HEK293 (cell line): ENCODE results near the gene TEX36.

ENCODE experiments used
- CTCF ChIA-PET: fragments of 350-600 bp; formaldehyde crosslinking; extraction: SDS; loops from one replicate; lab custom pipeline; 2021; ENCODE audit warnings: antibody characterized with exemption; lab: Yijun Ruan, JAX
- POLR2A ChIA-PET: fragments of 300-600 bp; formaldehyde crosslinking; extraction: SDS; loops from one replicate; lab custom pipeline; 2020; ENCODE audit warnings: antibody characterized with exemption, inconsistent platforms; lab: Yijun Ruan, JAX
- H3K27ac ChIP-seq: fragments of 200-500 bp; sonication (Bioruptor generic); 2 replicates; pipeline ENCODE4 v1.5.1; 2014; ENCODE audit warnings: low read depth, low read length, control low read depth, inconsistent platforms; ENCODE audit errors: extremely low read depth
- H3K36me3 ChIP-seq, 2 experiments: fragments of 200-500 bp in 1 of 2; sonication (Bioruptor generic) in 1 of 2; 1 replicate in 1 of 2; 2 replicates in 1 of 2; pipeline ENCODE4 v1.5.1; 2014 to 2017; ENCODE audit warnings: inconsistent platforms in 2 of 2, low read length in 2 of 2; ENCODE audit not compliant: control insufficient read depth in 2 of 2, insufficient read depth in 1 of 2
- H3K4me1 ChIP-seq: fragments of 200-500 bp; sonication (Bioruptor generic); 2 replicates; pipeline ENCODE4 v1.5.1; 2014; ENCODE audit warnings: mild to moderate bottlenecking, low read length, inconsistent platforms; ENCODE audit not compliant: control insufficient read depth, insufficient read depth
- H3K4me3 ChIP-seq: 2 replicates; pipeline ENCODE4 v1.5.1; 2011; ENCODE audit warnings: low read depth, mild to moderate bottlenecking, control low read depth, low read length, moderate library complexity
- H3K9me3 ChIP-seq: fragments of 200-500 bp; sonication (Bioruptor generic); 2 replicates; pipeline ENCODE4 v1.5.1; 2014; ENCODE audit warnings: low read depth, low read length, inconsistent platforms; ENCODE audit not compliant: control insufficient read depth, insufficient read depth
- BCL11B ChIP-seq: fragments of 450-650 bp; formaldehyde crosslinking; IDR thresholded peaks from 2 replicates; pipeline ENCODE4 v1.5.1; 2016; ENCODE audit warnings: low read depth, missing biosample characterization, missing genetic modification characterization
- FEZF1 ChIP-seq: fragments of 450-650 bp; formaldehyde crosslinking; IDR thresholded peaks from 2 replicates; pipeline ENCODE4 v1.5.1; 2016; ENCODE audit warnings: missing biosample characterization, missing genetic modification characterization
- HOXC10 ChIP-seq: sonication (generic); formaldehyde crosslinking; IDR thresholded peaks from 2 replicates; pipeline ENCODE4 v1.8.1; 2023; ENCODE audit warnings: mild to moderate bottlenecking, missing genetic modification reagents
- IKZF3 ChIP-seq: fragments of 450-650 bp; IDR thresholded peaks from 2 replicates; pipeline ENCODE4 v1.5.0; 2018; ENCODE audit warnings: missing biosample characterization, mild to moderate bottlenecking, missing genetic modification characterization, moderate library complexity
- KLF1 ChIP-seq: fragments of 450-650 bp; formaldehyde crosslinking; IDR thresholded peaks from 2 replicates; pipeline ENCODE4 v1.5.1; 2016; ENCODE audit warnings: missing biosample characterization, missing genetic modification characterization
- KLF7 ChIP-seq: fragments of 450-650 bp; formaldehyde crosslinking; IDR thresholded peaks from 2 replicates; pipeline ENCODE4 v1.5.1; 2016; ENCODE audit warnings: missing biosample characterization, missing genetic modification characterization, borderline replicate concordance
- MYNN ChIP-seq: fragments of 450-650 bp; formaldehyde crosslinking; IDR thresholded peaks from 2 replicates; pipeline ENCODE4 v1.5.1; 2016; ENCODE audit warnings: missing biosample characterization, missing genetic modification characterization, borderline replicate concordance
- MZF1 ChIP-seq: fragments of 450-650 bp; formaldehyde crosslinking; IDR thresholded peaks from 2 replicates; pipeline ENCODE4 v1.5.1; 2017; ENCODE audit warnings: missing biosample characterization, missing genetic modification characterization, borderline replicate concordance
- OVOL3 ChIP-seq: fragments of 450-650 bp; formaldehyde crosslinking; IDR thresholded peaks from 2 replicates; pipeline ENCODE4 v1.5.1; 2016; ENCODE audit warnings: missing biosample characterization, missing genetic modification characterization
- PRDM6 ChIP-seq: fragments of 450-650 bp; formaldehyde crosslinking; IDR thresholded peaks from 2 replicates; pipeline ENCODE4 v1.5.1; 2017; ENCODE audit warnings: missing biosample characterization, missing genetic modification characterization
- TRIM28 ChIP-seq: IDR thresholded peaks from 2 replicates; pipeline ENCODE4 v1.6.1; 2011; ENCODE audit warnings: low read length, control low read depth, borderline replicate concordance
- WT1 ChIP-seq: fragments of 450-650 bp; formaldehyde crosslinking; IDR thresholded peaks from 2 replicates; pipeline ENCODE4 v1.5.1; 2016; ENCODE audit warnings: missing biosample characterization, missing genetic modification characterization
- ZBTB44 ChIP-seq: fragments of 450-650 bp; IDR thresholded peaks from 2 replicates; pipeline ENCODE4 v1.5.1; 2018; ENCODE audit warnings: missing biosample characterization, mild to moderate bottlenecking, missing genetic modification characterization
- ZBTB48 ChIP-seq: fragments of 450-650 bp; formaldehyde crosslinking; IDR thresholded peaks from 2 replicates; pipeline ENCODE4 v1.5.1; 2016; ENCODE audit warnings: missing biosample characterization, missing genetic modification characterization
- ZBTB8A ChIP-seq: fragments of 450-650 bp; formaldehyde crosslinking; IDR thresholded peaks from 2 replicates; pipeline ENCODE4 v1.5.1; 2016; ENCODE audit warnings: missing biosample characterization, missing genetic modification characterization
- ZEB2 ChIP-seq: fragments of 450-650 bp; formaldehyde crosslinking; IDR thresholded peaks from 2 replicates; pipeline ENCODE4 v1.5.1; 2016; ENCODE audit warnings: missing biosample characterization, missing genetic modification characterization
- ZNF19 ChIP-seq: fragments of 450-650 bp; formaldehyde crosslinking; IDR thresholded peaks from 2 replicates; pipeline ENCODE4; 2016; ENCODE audit warnings: missing biosample characterization, missing genetic modification characterization, low read depth
- ZNF2 ChIP-seq: fragments of 450-650 bp; formaldehyde crosslinking; IDR thresholded peaks from 2 replicates; pipeline ENCODE4 v1.5.1; 2016; ENCODE audit warnings: missing biosample characterization, missing genetic modification characterization
- ZNF426 ChIP-seq: fragments of 450-650 bp; formaldehyde crosslinking; IDR thresholded peaks from 2 replicates; pipeline ENCODE4 v1.5.1; 2017; ENCODE audit warnings: missing biosample characterization, missing genetic modification characterization, mild to moderate bottlenecking, inconsistent platforms, moderate library complexity
- ZNF473 ChIP-seq: fragments of 450-650 bp; formaldehyde crosslinking; IDR thresholded peaks from 2 replicates; pipeline ENCODE4 v1.5.1; 2017; ENCODE audit warnings: missing biosample characterization, missing genetic modification characterization
- ZNF501 ChIP-seq: fragments of 450-650 bp; formaldehyde crosslinking; IDR thresholded peaks from 2 replicates; pipeline ENCODE4 v1.5.1; 2016; ENCODE audit warnings: missing biosample characterization, missing genetic modification characterization
- ZNF529 ChIP-seq: fragments of 450-650 bp; formaldehyde crosslinking; IDR thresholded peaks from 2 replicates; pipeline ENCODE4 v1.5.1; 2017; ENCODE audit warnings: missing genetic modification characterization, missing biosample characterization; ENCODE audit not compliant: insufficient replicate concordance
- ZNF548 ChIP-seq: fragments of 450-650 bp; formaldehyde crosslinking; IDR thresholded peaks from 2 replicates; pipeline ENCODE4 v1.5.1; 2016; ENCODE audit warnings: missing biosample characterization, missing genetic modification characterization
- ZNF561 ChIP-seq: fragments of 450-650 bp; IDR thresholded peaks from 2 replicates; pipeline ENCODE4 v1.5.1; 2018; ENCODE audit warnings: missing biosample characterization, missing genetic modification characterization, borderline replicate concordance
- ZNF600 ChIP-seq: fragments of 450-650 bp; formaldehyde crosslinking; IDR thresholded peaks from 2 replicates; pipeline ENCODE4 v1.5.1; 2016; ENCODE audit warnings: missing biosample characterization, missing genetic modification characterization
- ZNF701 ChIP-seq: fragments of 450-650 bp; formaldehyde crosslinking; IDR thresholded peaks from 2 replicates; pipeline ENCODE4 v1.5.1; 2016; ENCODE audit warnings: missing biosample characterization, missing genetic modification characterization
- ZNF707 ChIP-seq: fragments of 450-650 bp; formaldehyde crosslinking; IDR thresholded peaks from 2 replicates; pipeline ENCODE4 v1.5.1; 2016; ENCODE audit warnings: missing biosample characterization, missing genetic modification characterization
- ZNF76 ChIP-seq: fragments of 450-650 bp; formaldehyde crosslinking; IDR thresholded peaks from 2 replicates; pipeline ENCODE4; 2016; ENCODE audit warnings: low read depth, missing biosample characterization, missing genetic modification characterization, borderline replicate concordance
- ZNF843 ChIP-seq: fragments of 450-650 bp; formaldehyde crosslinking; IDR thresholded peaks from 2 replicates; pipeline ENCODE4 v1.5.1; 2016; ENCODE audit warnings: missing biosample characterization, missing genetic modification characterization
- ZSCAN23 ChIP-seq: fragments of 450-650 bp; formaldehyde crosslinking; IDR thresholded peaks from 2 replicates; pipeline ENCODE4 v1.5.1; 2016; ENCODE audit warnings: missing biosample characterization, missing genetic modification characterization
- ZSCAN30 ChIP-seq: fragments of 450-650 bp; IDR thresholded peaks from 2 replicates; pipeline ENCODE4 v1.5.1; 2018; ENCODE audit warnings: missing biosample characterization, mild to moderate bottlenecking, missing genetic modification characterization, moderate library complexity
- ZXDB ChIP-seq: fragments of 450-650 bp; formaldehyde crosslinking; IDR thresholded peaks from 2 replicates; pipeline ENCODE4 v1.5.1; 2016; ENCODE audit warnings: missing biosample characterization, missing genetic modification characterization
- TF ChIP-seq, protein P1 (sequence below): fragments of 450-650 bp; formaldehyde crosslinking; IDR thresholded peaks from 2 replicates; pipeline ENCODE4 v1.5.1; 2017; ENCODE audit warnings: missing biosample characterization, missing genetic modification characterization
- TF ChIP-seq, protein P2 (sequence below): fragments of 450-650 bp; formaldehyde crosslinking; IDR thresholded peaks from 2 replicates; pipeline ENCODE4 v1.5.1; 2016; ENCODE audit warnings: missing biosample characterization, missing genetic modification characterization

The TEX36 gene

DNA sequence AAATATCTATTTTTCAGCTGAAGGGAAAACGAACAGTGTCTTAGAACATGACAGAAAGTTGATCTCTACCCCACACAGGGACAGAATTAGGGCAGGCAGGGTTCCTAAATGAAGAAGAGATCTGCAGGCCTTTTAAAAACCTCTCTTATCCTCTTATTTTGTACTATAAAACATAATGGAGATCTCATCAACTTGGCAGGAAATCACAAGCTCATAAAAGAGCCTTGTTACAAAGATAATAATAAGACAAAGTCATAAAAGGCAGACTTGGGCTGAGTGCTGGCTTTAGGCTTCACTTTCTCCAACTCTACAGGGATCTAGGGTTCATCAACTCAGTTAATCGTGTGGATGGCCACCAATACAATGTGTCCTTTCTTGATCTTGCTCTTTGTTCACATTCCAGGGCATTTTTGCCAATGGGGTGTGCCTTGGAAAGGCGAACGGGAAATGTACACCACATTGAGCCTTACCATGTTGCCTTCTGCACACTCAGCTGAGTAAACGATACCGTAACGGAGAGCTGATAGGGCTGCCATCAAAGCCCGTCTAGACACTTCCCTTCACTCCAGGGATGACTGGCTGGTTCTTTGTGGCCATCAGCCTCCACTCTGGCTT, 7.1 kb upstream of the TEX36 start:
- ChIA-PET POLR2A (no interaction called here), CTCF (no interaction called here)
- no peaks in the 10 kb centered on the region for H3K36me3 ChIP-seq
- H3K4me3 ChIP-seq: no peak overlapping the region
- no peaks in the 10 kb centered on the region for H3K9me3 ChIP-seq
- H3K27ac ChIP-seq: peak overlapping the region; percentile 35; the same call in 1 of the 2 replicates
- H3K4me1 ChIP-seq: peaks cover 30% of the 10 kb centered on the region
- no peak for TF ChIP-seq ZSCAN23 (tag by site-specific recombination)
- TF ChIP-seq ZNF19 (tag by site-specific recombination): no peak
- TF ChIP-seq KLF7 (tag by site-specific recombination): no peak
- TF ChIP-seq, protein P1, sequence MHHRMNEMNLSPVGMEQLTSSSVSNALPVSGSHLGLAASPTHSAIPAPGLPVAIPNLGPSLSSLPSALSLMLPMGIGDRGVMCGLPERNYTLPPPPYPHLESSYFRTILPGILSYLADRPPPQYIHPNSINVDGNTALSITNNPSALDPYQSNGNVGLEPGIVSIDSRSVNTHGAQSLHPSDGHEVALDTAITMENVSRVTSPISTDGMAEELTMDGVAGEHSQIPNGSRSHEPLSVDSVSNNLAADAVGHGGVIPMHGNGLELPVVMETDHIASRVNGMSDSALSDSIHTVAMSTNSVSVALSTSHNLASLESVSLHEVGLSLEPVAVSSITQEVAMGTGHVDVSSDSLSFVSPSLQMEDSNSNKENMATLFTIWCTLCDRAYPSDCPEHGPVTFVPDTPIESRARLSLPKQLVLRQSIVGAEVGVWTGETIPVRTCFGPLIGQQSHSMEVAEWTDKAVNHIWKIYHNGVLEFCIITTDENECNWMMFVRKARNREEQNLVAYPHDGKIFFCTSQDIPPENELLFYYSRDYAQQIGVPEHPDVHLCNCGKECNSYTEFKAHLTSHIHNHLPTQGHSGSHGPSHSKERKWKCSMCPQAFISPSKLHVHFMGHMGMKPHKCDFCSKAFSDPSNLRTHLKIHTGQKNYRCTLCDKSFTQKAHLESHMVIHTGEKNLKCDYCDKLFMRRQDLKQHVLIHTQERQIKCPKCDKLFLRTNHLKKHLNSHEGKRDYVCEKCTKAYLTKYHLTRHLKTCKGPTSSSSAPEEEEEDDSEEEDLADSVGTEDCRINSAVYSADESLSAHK (tag by site-specific recombination): peak; percentile 54; the same call in 1 of the 2 replicates
- no peak for TF ChIP-seq HOXC10 (CRISPR knock-in tag)
- TF ChIP-seq ZNF843: peak; percentile 47; the same call in 1 of the 2 replicates
- TF ChIP-seq OVOL3 (tag by site-specific recombination): 0 out of 2 replicates have a peak, but pooled peaks have one; percentile 34
- peak; percentile 58; the same call in 1 of the 2 replicates for TF ChIP-seq ZBTB44
- 0 out of 2 replicates have a peak, but pooled peaks have one; percentile 23 for TF ChIP-seq ZSCAN30 (tag by site-specific recombination)
- TF ChIP-seq ZNF473: no peak
- TF ChIP-seq KLF1 (tag by site-specific recombination): no peak
- TF ChIP-seq ZNF529 (tag by site-specific recombination): no peak
- 0 out of 2 replicates have a peak, but pooled peaks have one; percentile 32 for TF ChIP-seq BCL11B (tag by site-specific recombination)
- TF ChIP-seq WT1: 0 out of 2 replicates have a peak, but pooled peaks have one; percentile 37
- TF ChIP-seq ZNF561: 0 out of 2 replicates have a peak, but pooled peaks have one; percentile 17
- TF ChIP-seq ZXDB (tag by site-specific recombination): 0 out of 2 replicates have a peak, but pooled peaks have one; percentile 25
- TF ChIP-seq ZNF426 (tag by site-specific recombination): no peak
- no peak for TF ChIP-seq ZNF707 (tag by site-specific recombination)
- 0 out of 2 replicates have a peak, but pooled peaks have one; percentile 30 for TF ChIP-seq ZEB2 (tag by site-specific recombination)
- TF ChIP-seq PRDM6: peak; percentile 56
- no peak for TF ChIP-seq ZNF76 (tag by site-specific recombination)
- TF ChIP-seq TRIM28: 0 out of 2 replicates have a peak, but pooled peaks have one; percentile 46
- TF ChIP-seq ZNF548: no peak
- TF ChIP-seq, protein P2, sequence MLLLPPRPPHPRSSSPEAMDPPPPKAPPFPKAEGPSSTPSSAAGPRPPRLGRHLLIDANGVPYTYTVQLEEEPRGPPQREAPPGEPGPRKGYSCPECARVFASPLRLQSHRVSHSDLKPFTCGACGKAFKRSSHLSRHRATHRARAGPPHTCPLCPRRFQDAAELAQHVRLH (tag by site-specific recombination): 0 out of 2 replicates have a peak, but pooled peaks have one; percentile 48
- no peak for TF ChIP-seq ZNF701 (tag by site-specific recombination)
- TF ChIP-seq IKZF3: 0 out of 2 replicates have a peak, but pooled peaks have one; percentile 42
- TF ChIP-seq ZBTB8A (tag by site-specific recombination): peak; percentile 33; the same call in 1 of the 2 replicates
- 0 out of 2 replicates have a peak, but pooled peaks have one; percentile 23 for TF ChIP-seq ZNF600 (tag by site-specific recombination)
- TF ChIP-seq ZBTB48 (tag by site-specific recombination): peak; percentile 66
- peak; percentile 82 for TF ChIP-seq FEZF1
- TF ChIP-seq MYNN (tag by site-specific recombination): no peak
- 0 out of 2 replicates have a peak, but pooled peaks have one; percentile 34 for TF ChIP-seq ZNF2
- peak; percentile 65; the same call in 1 of the 2 replicates for TF ChIP-seq MZF1
- TF ChIP-seq ZNF501 (tag by site-specific recombination): peak; percentile 42; the same call in 1 of the 2 replicates
